ENCODE data around the gene FARP2. TPM values are rescaled to one million over a fixed set of nuclear protein-coding genes. Genes with fewer than 3 reads are reported as not detected.
"Not testable (repeated sequence)": the region's sequence is repeated elsewhere in the genome, so short reads cannot be mapped to it uniquely, and the experiment has no call there.

FARP2 gene
- total RNA-seq, 1 experiment from 2014 or later = 74.5 TPM

DNA sequence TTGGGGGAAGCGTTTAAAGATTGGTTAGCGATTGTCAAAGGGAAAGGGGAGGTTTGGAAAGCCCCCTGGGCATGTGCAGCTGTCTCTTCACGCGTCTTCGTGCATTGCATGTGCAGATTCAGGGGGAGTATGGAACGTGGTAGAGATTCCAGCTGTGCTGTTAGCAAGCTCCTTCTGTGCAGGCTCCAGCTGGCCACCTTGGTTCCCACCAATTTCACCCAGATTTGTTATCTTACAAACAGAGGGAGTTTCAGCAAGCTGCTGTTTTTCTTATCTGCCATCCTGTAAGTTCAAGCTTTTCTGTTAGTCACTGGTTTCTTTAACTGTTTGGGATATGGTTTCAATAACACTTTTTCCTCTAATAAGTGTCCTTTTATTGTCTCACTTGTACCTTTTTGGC lies 30.4 kb downstream of the FARP2 start:
- no peak overlapping the region for H3K4me3 ChIP-seq
- H3K9me3 ChIP-seq (replicated peaks) = no peaks in the 10 kb centered on the region
- H3K36me3 ChIP-seq = peaks cover 19% of the 10 kb centered on the region
- H3K27me3 ChIP-seq (replicated peaks) = no peaks in the 10 kb centered on the region
- no peak overlapping the region for H3K27ac ChIP-seq
- no peak for DNase-seq (ENCODE audit: low read depth in 1 of 2, low spot score in 2 of 2)
- no peaks in the 10 kb centered on the region for H3K4me1 ChIP-seq (replicated peaks)

DNA sequence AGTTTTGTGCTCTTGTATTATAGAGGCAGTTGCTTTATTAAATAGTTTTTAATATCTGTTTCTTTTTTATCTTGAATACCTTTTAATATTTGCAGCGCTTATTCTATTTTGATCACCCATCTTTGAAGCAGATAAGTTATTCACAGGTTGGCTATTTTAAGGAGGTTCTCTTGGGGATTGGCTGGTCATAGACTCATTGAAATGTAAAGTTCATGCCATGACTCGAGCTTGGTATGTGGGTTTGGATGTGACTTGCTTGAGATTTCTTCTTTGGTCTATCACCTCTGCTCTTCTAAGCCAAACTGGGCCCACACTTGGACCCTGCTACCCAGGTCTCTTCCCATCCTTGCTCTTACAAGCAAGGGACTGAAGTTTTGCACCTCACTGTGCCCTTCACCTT lies 33.6 kb downstream of the FARP2 start:
- H3K36me3 ChIP-seq = peaks cover 5% of the 10 kb centered on the region
- H3K4me1 ChIP-seq (replicated peaks) = no peaks in the 10 kb centered on the region
- no peak overlapping the region for H3K4me3 ChIP-seq
- no peak overlapping the region for H3K27ac ChIP-seq
- H3K27me3 ChIP-seq (replicated peaks) = no peaks in the 10 kb centered on the region
- DNase-seq (ENCODE audit: low read depth in 1 of 2, low spot score in 2 of 2) = no peak
- H3K9me3 ChIP-seq (replicated peaks) = no peaks in the 10 kb centered on the region

DNA sequence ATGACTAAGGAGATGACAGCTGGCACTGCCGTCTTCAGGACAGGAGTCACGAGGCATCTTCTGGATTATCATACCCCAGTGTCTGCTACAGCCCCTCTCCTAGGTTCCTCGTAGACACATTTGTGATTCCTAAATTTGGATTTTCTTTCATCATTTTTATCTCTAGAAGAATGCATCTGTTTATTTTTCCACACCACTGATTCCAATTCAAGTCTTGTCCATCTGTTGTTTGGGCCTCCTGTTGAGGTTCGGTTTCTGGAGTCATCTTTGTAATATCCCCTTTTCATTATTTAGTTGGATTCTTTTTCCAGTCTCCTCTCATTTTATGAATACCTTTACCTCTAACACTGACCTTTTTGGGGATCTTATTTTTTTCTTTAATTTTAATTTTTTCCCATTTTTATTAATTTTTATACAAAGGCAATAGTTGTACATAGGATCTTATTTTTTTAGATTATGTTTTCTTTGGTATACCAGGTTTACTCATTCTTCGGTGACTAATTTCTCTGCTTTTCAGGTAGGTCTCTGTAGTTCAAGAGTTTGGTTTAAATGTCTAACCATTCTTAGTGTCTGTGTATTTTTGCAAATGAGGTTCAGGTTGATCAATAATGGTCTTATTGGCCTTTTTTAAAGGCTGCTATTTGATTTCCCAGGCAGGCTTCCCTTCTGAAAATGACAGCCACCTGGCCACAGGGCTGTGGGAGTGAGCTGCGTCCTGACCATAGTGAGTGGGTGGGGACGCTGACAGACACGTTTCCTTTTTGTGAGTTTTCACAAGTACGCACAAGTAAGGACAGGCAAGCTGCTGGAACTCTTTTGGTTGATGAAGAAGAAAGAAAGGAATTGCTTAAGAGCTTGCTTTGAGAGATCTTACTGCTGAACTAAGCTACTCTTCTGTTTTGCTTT lies 34.5 kb downstream of the FARP2 start:
- Histone ChIP-seq H3K27ac (no peak overlapping the region), H3K36me3 (peaks cover 14% of the 10 kb centered on the region), H3K9me3 (replicated peaks) (no peaks in the 10 kb centered on the region), H3K4me1 (replicated peaks) (no peaks in the 10 kb centered on the region), H3K4me3 (no peak overlapping the region), H3K27me3 (replicated peaks) (no peaks in the 10 kb centered on the region)
- no peak for DNase-seq (ENCODE audit: low read depth in 1 of 2, low spot score in 2 of 2)

DNA sequence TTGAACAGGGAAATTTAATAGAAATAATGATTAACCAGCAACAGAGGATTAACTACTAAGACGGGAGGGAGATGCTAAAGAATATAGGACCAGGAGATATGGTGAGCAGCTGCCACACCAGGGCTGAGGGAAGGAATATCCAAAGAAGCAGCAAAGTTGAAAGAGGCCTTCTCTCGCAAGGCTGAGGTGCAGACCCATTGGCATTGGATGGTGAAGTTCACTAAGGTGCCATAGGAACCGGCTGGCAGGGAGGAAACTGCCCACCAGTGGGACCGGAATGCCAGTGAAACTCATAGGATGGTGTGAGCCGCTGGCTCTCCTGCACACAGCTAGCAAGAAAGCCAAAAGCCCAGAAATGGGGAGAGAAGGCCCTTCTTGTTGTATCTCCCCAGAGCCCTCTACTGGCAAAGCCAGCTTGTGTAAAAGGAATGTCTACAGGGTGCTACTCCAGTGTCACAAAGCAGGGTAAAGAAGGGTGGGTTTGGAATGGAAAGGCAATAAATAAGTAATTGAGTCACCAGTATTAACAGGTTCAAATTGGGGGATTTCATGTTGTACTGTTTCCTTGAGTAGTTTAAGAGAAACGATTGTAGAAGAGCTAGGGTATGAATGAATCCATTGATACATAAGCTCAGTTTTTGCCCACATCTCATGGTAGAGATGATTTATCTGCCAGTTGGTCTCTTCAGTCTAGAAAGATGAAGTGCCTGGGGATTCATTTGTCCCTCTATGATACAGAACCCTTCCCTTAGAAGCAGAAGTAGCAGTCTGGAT lies 36.0 kb downstream of the FARP2 start:
- no peak overlapping the region for H3K4me3 ChIP-seq
- no peaks in the 10 kb centered on the region for H3K27me3 ChIP-seq (replicated peaks)
- H3K9me3 ChIP-seq (replicated peaks) = no peaks in the 10 kb centered on the region
- DNase-seq (ENCODE audit: low read depth in 1 of 2, low spot score in 2 of 2) = peak in 1 of 2 experiments; percentile 33
- no peaks in the 10 kb centered on the region for H3K4me1 ChIP-seq (replicated peaks)
- H3K27ac ChIP-seq = no peak overlapping the region
- peaks cover 21% of the 10 kb centered on the region for H3K36me3 ChIP-seq

DNA sequence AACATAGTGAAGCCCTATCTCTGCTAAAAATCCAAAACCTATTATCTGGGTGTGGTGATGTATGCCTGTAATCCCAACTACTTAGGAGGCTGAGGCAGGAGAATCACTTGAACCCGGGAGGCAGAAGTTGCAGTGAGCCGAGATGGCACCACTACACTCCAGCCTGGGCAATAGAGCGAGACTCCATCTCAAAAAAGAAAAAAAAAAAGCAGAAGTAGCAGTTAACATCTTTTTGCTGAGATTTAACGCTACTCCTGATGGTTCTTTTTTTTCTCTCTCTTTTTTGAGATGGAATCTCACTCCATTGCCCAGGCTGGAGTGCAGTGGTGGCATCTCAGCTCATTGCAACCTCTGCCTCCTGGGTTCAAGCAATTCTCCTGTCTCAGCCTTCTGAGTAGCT lies 36.7 kb downstream of the FARP2 start:
- H3K4me3 ChIP-seq; H3K27ac ChIP-seq; DNase-seq (ENCODE audit: low read depth in 1 of 2, low spot score in 2 of 2); H3K27me3 ChIP-seq (replicated peaks); H3K4me1 ChIP-seq (replicated peaks); H3K9me3 ChIP-seq (replicated peaks): not testable (repeated sequence)
- peaks cover 21% of the 10 kb centered on the region for H3K36me3 ChIP-seq

DNA sequence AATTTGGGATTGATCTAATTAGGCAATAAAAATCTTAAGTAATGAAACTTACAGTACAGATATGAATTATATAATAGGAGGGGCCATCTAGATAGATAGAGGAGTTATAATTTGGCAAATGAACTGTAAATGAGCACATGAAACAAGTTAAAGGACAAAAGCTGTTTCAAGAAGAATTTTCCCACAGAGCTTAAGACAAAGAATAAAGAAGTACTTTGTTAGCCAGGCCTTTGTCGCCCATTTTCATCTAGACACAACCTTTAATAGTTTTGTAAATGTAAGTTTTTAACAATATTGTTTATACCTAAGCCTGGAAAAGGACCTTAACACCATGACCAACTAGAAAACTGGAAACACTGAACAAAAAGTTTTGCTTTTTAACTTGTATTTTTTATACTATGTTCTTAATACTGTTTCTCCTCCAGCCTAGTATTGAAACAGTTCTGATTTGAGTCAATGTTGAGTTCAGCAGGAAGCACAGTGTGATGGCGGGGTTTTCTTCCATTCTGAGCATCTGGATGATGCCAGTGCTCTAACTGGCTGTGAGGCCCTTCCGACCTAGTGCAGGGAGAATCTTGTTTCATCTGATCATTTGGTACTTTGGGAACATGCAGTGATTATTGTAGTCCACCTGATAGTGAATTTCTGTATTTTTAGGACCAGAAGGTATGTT lies 37.6 kb downstream of the FARP2 start:
- peaks cover 21% of the 10 kb centered on the region for H3K36me3 ChIP-seq
- no peaks in the 10 kb centered on the region for H3K4me1 ChIP-seq (replicated peaks)
- no peak overlapping the region for H3K4me3 ChIP-seq
- H3K27me3 ChIP-seq (replicated peaks) = no peaks in the 10 kb centered on the region
- no peak for DNase-seq (ENCODE audit: low read depth in 1 of 2, low spot score in 2 of 2)
- no peak overlapping the region for H3K27ac ChIP-seq
- no peaks in the 10 kb centered on the region for H3K9me3 ChIP-seq (replicated peaks)

DNA sequence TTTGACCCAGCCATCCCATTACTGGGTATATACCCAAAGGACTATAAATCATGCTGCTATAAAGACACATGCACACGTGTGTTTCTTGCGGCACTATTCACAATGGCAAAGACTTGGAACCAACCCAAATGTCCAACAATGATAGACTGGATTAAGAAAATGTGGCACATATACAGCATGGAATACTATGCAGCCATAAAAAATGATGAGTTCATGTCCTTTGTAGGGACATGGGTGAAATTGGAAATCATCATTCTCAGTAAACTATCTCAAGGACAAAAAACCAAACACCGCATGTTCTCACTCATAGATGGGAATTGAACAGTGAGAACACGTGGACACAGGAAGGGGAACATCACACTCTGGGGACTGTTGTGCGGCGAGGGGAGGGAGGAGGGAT lies 40.7 kb downstream of the FARP2 start:
- peaks cover 21% of the 10 kb centered on the region for H3K36me3 ChIP-seq
- H3K4me1 ChIP-seq (replicated peaks); H3K4me3 ChIP-seq; DNase-seq (ENCODE audit: low read depth in 1 of 2, low spot score in 2 of 2); H3K27me3 ChIP-seq (replicated peaks); H3K27ac ChIP-seq; H3K9me3 ChIP-seq (replicated peaks): not testable (repeated sequence)

DNA sequence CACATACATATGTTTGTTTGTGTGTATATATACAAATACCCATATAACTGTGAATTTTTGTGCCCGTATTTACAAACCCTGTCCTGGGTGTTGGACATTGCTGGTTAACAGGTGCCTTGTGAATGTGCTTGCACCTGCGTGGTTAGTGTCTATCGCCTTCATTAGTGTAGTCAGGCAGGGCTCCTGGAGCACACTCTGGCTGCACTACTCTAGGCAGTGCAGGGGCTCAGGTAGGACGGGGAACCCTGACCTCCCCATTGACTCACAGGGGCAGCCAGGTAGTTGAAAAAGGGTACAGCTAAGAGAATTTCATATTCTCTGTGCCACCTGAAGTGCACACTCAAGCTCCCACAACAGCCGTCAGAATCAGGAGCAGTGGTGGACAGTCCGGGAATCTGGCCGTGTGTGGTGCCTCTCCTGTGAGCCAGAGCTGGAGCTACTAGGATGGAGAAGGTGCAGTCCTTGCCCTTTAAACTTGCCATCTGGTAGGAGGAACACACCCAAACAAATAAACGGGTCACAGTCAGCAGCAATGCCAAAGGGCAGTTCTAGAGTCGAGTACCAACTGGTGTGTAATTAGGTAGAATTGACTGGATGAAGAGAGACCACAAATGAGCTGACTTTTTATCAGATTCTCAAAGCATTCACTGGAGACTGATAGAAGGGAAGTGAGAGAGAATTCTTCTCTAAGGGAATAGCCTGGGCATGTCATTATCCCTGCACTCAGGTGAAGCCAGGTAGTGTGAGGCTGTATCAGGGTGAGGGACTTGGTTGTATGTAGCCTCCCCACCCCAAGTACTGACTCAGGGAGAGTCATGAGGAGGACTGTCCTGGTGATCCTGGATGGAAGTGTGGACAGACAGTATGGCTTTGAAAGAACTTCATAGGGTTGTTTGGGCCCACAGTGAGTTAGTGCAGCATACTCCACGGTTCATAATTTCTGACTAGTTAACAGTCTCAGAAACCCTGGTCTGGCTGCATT lies 44.1 kb downstream of the FARP2 start:
- Histone ChIP-seq H3K27me3 (replicated peaks) (no peaks in the 10 kb centered on the region), H3K36me3 (peaks cover 27% of the 10 kb centered on the region), H3K9me3 (replicated peaks) (no peaks in the 10 kb centered on the region), H3K4me1 (replicated peaks) (no peaks in the 10 kb centered on the region), H3K27ac (no peak overlapping the region), H3K4me3 (no peak overlapping the region)
- no peak for DNase-seq (ENCODE audit: low read depth in 1 of 2, low spot score in 2 of 2)

DNA sequence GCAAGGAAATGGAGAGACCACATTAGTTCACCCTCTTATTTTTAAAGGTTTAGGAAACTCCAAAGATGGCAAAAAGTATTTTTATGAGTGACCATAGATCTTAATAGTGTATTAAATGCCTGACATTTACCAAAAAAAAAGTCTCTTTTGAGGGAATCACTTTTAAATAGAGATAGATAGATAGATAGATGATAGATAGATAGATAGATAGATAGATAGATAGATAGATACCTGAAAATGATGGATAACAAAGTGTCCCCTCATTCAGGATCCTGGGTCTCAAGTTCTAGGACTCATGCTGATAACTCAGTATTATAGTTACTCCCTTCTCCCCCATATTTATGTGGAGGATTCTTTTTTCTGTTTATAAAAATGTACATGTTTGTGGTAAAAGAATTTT lies 52.8 kb downstream of the FARP2 start:
- no peaks in the 10 kb centered on the region for H3K9me3 ChIP-seq (replicated peaks)
- H3K27ac ChIP-seq = no peak overlapping the region
- no peak for DNase-seq (ENCODE audit: low read depth in 1 of 2, low spot score in 2 of 2)

DNA sequence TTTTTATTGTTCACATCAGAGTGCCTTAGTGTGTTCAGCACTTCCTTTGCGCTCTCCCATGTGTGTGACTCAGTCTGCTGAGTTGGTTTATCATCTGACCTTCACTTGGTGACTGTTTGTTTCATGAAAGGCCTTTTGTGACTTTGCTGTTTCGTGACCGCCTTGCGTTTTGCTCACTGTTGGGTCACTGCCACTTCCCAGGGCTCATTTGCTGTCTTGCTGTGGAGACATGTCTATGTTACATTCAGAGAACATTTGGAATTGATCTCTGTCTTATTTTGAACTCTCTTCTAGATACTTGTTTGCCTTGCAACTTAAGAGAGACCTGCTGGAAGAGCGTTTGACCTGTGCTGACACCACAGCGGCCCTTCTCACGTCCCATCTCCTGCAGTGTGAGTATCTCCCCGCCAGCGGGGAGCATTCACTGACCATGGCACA lies 54.7 kb downstream of the FARP2 start:
- no peaks in the 10 kb centered on the region for H3K9me3 ChIP-seq (replicated peaks)
- DNase-seq (ENCODE audit: low read depth in 1 of 2, low spot score in 2 of 2) = peak in 1 of 2 experiments; percentile 18
- peaks cover 8% of the 10 kb centered on the region; the same call in 1 of the 2 replicates for H3K4me1 ChIP-seq (replicated peaks)
- no peaks in the 10 kb centered on the region for H3K27me3 ChIP-seq (replicated peaks)
- 0 out of 2 replicates have a peak overlapping the region, but pooled peaks have one; percentile 11 for H3K27ac ChIP-seq
- no peak overlapping the region for H3K4me3 ChIP-seq
- H3K36me3 ChIP-seq = peaks cover 76% of the 10 kb centered on the region

More for the DNA sequence above, 52.8 kb downstream of the FARP2 start:
- peaks cover 8% of the 10 kb centered on the region; the same call in 1 of the 2 replicates for H3K4me1 ChIP-seq (replicated peaks)
- H3K36me3 ChIP-seq = peaks cover 68% of the 10 kb centered on the region
- no peak overlapping the region for H3K4me3 ChIP-seq
- no peaks in the 10 kb centered on the region for H3K27me3 ChIP-seq (replicated peaks)

DNA sequence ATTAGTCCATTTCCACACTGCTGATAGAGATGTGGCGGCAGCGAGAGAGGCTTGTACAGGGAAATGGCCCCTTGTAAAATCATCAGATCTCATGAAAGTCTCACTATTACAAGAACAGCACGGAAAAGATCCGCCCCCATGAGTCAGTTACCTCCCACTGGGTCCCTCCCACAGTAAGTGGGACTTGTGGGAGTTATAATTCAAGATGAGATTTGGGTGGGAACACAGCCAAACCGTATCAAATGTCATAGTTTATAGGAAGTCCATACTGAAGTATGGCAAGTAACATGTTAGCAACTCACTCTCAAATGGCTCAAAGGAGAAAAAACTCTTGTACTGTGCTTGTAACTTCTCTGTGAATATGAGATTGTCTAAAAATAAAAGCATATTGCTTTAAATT lies 56.1 kb downstream of the FARP2 start:
- H3K27ac ChIP-seq = no peak overlapping the region
- H3K36me3 ChIP-seq = peaks cover 84% of the 10 kb centered on the region
- H3K27me3 ChIP-seq (replicated peaks) = no peaks in the 10 kb centered on the region

DNA sequence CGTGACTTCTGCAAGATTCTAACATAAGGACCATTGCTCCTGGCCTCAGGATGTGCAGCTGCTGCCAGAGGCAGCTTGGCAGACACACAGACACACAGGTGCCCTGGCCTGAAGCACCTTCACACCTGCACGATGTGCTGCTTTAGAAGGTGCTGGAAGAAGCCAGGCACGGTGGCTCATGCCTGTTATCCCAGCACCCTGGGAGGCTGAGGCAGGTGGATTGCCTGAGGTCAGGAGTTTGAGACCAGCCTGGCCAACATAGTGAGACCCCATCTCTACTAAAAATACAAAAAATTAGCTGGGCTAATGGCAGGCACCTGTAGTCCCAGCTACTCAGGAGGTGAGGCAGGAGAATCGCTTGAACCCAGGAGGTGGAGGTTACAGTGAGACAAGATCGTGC lies 57.4 kb downstream of the FARP2 start:
- H3K27ac ChIP-seq; H3K4me3 ChIP-seq; DNase-seq (ENCODE audit: low read depth in 1 of 2, low spot score in 2 of 2); H3K9me3 ChIP-seq (replicated peaks); H3K4me1 ChIP-seq (replicated peaks); H3K27me3 ChIP-seq (replicated peaks): not testable (repeated sequence)
- peaks cover 87% of the 10 kb centered on the region for H3K36me3 ChIP-seq

More for the DNA sequence above, 56.1 kb downstream of the FARP2 start:
- Histone ChIP-seq H3K4me1 (replicated peaks) (peaks cover 8% of the 10 kb centered on the region; the same call in 1 of the 2 replicates), H3K4me3 (no peak overlapping the region), H3K9me3 (replicated peaks) (no peaks in the 10 kb centered on the region)
- DNase-seq (ENCODE audit: low read depth in 1 of 2, low spot score in 2 of 2) = no peak

All from SJSA1 (cell line).